Hypothalamus (tissue), 51 donors: Measurements from ENCODE around the gene SNX5.

Experiments used
- DNase-seq, 51 donors: peaks; one replicate each; lab custom pipeline; 2025; lab: John Stamatoyannopoulos, UW

The SNX5 gene

GRCh38 chr20:17943343-17943742 lies 25.3 kb downstream of the SNX5 start:
- peak in 1 of 51 donors; percentile 15 for DNase-seq

GRCh38 chr20:17941826-17942196 lies 26.8 kb downstream of the SNX5 start:
- DNase-seq, result no peak

GRCh38 chr20:17941087-17941825 lies 27.3 kb downstream of the SNX5 start:
- DNase-seq, result no peak

- DNase-seq, result peak in 1 of 51 donors; percentile 6
Observed at GRCh38 chr20:17940224-17940971, 28.2 kb downstream of the SNX5 start.

DNA sequence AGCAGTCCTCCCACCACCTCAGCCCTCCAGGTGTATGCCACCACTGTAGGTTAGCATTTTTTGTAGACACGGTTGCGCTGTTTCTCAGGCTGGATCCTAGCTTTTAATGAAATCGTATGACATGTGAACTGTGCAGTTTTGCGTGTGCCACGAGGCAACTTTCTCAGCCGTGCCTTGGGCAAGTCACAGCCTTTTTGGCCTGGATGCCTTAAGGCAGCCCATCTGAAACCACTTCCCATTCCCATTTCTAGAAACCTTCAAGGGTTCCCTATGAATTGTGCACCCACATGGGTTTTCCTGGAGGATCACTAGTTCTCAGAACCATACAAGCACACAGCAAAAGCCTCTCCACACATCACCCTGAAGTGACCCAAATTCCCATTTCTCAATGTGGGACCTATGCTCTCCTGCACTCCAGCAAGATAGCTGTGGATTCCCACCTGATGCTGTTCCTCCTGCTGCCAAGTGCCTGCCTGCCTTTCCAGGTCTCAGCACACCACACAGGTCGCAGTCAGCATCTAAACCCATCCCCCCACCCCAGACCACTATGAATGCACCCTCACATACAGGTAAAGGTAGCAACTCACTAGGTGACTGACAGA lies 28.9 kb downstream of the SNX5 start:
- no peak for DNase-seq

GRCh38 chr20:17938871-17939619 lies 29.5 kb downstream of the SNX5 start:
- DNase-seq, result peak in 40 of 51 donors; percentile 4 to 73 (median 42)

- peak in 2 of 51 donors; percentile 9 to 12 for DNase-seq
Observed at GRCh38 chr20:17936761-17937732, 31.5 kb downstream of the SNX5 start.

GRCh38 chr20:17936286-17936760 lies 32.3 kb downstream of the SNX5 start:
- DNase-seq, result no peak

DNA sequence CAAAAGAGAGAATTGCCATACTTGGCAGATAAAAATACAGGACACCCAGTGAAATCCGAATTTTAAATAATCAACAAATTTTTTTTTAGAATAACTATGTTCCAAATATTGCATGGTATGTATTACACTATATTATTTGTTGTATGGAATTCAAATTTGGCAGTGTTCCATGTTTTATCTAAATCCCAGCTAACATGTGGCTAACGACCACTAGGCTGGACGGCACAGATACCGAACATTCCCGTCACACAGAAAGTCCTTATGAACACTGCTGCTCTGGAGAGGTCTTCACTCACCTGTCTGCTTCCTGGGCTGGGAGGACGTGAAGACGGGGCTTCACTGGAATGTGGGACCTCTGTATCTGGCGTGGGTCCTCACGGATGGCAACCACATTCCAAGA lies 32.8 kb downstream of the SNX5 start:
- DNase-seq, result no peak

- DNase-seq, result no peak
Observed at GRCh38 chr20:17935186-17935585, 33.4 kb downstream of the SNX5 start.

GRCh38 chr20:17934141-17934862 lies 34.3 kb downstream of the SNX5 start:
- DNase-seq, result no peak

- no peak for DNase-seq
Observed at GRCh38 chr20:17933711-17934110, 34.9 kb downstream of the SNX5 start.

- no peak for DNase-seq
Observed at GRCh38 chr20:17933121-17933520, 35.5 kb downstream of the SNX5 start.

- peak in 3 of 51 donors; percentile 5 to 7 (median 7) for DNase-seq
Observed at GRCh38 chr20:17932396-17932795, 36.2 kb downstream of the SNX5 start.

- no peak for DNase-seq
Observed at GRCh38 chr20:17931513-17931912, 37.1 kb downstream of the SNX5 start.

- no peak for DNase-seq
Observed at GRCh38 chr20:17928633-17929311, 39.8 kb downstream of the SNX5 start.

DNA sequence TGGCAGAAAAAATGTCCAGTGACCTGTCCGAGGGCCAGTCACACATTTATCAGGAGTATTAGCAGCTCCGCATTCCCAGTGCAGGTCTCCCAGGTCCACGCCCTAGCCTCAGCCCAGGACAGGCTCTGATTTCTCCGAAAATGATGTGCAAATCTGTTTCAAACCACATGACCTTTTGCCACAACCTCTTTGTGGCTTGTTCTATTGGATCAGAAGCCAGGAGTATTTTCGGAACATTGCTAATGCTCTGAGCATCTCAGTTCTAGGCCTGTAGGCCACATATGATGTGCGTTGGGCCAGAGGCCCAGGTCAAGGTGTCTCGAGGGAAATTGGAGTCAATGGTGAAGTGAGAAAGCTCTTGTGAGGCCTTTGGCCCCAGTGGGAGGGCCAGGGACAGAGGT lies 40.4 kb downstream of the SNX5 start:
- no peak for DNase-seq

DNA sequence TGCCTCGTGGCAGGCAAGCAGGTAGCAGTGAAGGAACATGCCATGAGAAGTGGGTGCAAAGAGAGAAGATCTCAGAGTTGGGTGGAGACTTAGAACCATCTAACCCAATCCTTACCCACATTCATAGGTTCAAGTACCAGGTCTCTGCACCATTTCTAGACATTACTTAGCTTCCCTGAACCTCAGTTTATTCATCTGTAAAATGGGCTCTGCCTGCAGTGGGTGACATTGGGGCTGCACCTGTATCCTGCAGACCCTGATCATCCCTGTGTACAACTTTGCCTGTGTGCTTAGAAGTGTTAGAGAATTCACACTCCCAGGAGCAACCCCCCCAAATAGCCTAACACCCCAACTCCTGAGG lies 42.7 kb downstream of the SNX5 start:
- DNase-seq, result no peak
